NCI-H2227 (cell line): ENCODE data around the gene AIG1.
"Not testable (repeated sequence)": the region's sequence is repeated elsewhere in the genome, so short reads cannot be mapped to it uniquely, and the experiment has no call there.

Source experiments
- DNase-seq: peaks from one replicate; lab custom pipeline; 2025; ENCODE audit not compliant: unreplicated experiment; lab: John Stamatoyannopoulos, UW

Gene AIG1

DNA sequence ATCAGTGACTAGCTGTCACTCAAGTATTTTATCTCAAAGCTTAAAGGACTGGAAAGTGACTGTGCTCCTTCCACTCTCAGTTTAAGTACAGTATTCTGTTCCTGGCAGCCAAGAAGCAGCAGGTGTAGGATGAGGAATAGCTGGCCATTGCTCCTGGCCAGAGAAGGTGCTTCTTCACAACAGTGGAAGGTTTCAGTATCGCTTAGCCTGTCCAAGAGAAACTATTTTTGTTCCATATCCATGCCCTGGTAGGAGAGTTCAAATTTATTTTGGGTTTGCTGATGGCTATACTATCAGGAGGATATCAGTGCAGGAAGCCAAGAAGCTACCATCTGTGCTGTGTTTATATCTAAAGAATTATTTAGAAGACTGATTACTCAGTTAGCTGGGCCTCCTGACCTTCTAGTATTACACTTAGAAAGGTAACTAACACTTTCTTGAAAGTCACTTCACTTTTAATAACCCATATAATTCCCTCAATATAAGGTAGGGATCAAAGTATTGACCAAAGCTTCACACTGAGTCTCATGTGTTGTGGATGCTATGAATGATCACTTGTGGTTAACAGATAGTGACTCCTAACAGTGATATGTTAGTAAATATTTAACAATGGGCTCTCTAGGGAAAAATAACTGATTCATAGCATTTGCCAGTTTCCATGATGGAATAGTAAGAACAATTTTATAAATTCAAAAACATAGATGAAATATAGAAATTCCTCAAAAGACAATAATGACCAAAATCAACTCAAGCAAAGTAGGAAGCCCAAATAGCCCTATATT is 99.9 kb downstream of the AIG1 start:
- no peak for DNase-seq

DNA sequence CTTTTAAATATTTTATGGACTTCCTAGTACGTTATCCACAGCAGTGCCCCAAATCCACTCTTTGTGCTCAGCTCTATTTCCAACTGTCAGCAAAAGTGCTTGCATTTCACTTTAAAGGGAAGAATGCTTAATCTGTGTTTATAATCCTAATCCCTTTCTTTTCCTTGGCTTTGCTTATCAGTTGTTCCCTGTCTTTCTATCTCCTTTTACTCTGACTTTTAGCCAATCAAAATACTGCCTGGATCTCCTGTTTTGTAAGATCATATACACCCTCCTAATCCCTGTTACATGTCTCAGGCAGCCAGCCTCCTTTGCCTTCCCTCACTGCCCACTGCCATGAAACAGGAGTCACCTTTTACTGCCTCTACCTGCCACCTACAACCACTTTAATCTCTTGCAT is 102.9 kb downstream of the AIG1 start:
- no peak for DNase-seq

DNA sequence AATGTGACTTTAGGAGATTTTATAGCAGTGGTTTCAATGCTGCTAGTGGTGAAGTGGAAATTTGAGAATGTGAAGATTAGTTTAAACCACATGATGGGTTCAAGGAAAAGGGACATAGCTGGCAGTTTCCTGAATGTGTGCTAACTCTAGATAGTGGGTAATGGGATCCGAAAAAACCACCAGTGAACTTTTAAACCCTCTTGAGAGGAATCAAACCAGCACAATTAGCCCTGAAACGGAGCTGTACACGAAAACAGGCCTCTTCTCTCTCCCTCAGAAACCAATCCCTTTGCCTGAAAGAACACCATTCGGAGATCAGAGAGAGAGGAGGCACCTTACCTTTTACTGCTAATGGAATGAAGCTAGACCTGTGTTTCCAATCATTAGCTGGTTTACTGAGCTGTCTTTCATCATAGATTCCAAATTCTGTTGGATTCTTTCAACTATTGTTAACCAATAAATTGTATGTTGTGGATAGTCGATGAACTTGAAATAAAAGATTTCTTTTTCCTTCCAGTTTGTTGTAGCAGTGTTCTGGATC is 103.9 kb downstream of the AIG1 start:
- DNase-seq: no peak

DNA sequence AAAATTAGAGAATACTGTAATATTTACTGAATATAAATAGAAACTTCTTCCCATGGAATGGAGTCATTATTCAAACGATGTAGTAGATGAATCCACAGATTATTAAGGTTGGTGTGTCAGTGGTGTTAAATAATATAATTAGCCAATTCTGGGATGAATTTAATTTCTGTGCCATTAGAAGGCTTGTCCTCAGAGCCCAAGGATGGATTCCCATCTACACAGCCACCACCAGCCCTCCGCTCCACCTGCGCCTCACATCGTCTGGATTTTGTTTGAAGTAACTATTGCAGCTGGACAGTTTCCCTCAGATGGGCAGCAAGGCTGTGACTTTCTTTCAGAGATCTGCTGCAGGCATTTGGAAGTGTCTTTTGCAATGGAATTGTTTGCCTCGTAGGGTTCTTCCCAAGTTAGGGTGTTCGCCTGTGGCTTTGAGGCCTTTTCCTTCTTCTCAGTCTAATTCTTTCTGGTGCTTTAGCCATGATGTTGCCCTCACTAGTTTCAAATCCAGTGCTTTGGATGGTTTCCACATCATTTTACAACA is 104.7 kb downstream of the AIG1 start:
- DNase-seq: no peak

DNA sequence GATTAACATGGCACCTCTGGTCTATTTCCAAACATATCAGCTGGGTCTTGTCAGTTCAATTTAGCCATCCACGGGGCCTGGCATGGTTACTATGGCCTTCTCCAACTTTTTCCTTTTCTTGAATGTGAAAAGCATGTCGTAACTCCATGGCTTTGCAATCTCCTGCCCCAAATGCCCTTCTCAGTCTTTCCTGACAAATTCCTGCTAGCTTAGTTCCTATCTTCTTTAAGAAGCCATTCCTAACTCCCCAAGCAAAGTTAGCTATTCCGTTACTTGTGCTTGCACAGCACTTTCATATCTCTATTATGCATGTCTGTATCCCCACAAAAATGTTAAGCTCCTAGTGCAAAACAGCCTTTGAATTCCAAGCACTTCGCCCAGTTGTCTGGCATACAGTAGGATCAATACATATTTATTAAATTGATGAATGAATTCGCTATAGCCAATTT is 105.6 kb downstream of the AIG1 start:
- DNase-seq: no peak

DNA sequence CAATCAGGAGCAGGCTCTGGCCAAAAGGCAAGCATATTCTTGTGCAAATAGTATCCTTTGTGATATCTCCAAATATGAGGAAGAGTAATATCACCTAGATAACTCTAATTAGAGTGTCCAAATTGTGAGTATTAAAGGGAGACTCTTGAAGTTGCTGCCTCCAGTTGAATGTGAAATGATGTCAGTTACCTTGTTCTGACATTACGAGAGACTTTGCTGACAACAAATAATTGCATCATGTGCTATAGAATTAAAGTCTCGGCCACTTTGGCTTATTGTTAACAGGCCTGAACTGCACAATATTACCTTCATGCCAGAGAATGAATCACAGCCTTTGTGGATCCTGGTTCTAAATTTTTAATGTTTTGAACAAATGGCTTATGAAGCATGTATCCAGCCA is 106.5 kb downstream of the AIG1 start:
- DNase-seq: no peak

DNA sequence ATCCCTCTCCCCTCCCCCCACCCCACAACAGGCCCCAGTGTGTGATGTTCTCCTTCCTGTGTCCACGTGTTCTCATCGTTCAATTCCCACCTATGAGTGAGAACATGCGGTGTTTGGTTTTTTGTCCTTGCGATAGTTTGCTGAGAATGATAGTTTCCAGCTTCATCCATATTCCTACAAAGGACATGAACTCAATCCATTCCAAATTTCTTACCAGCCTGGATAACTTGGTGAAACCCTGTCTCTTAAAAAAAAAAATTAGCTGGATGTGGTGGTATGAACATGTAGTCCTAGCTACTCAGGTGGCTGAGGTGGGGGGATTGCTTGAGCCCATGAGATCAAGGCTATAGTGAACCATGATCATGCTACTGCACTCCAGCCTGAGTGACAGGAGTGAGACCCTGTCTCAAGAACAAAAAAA is 107.7 kb downstream of the AIG1 start:
- DNase-seq: not testable (repeated sequence)

DNA sequence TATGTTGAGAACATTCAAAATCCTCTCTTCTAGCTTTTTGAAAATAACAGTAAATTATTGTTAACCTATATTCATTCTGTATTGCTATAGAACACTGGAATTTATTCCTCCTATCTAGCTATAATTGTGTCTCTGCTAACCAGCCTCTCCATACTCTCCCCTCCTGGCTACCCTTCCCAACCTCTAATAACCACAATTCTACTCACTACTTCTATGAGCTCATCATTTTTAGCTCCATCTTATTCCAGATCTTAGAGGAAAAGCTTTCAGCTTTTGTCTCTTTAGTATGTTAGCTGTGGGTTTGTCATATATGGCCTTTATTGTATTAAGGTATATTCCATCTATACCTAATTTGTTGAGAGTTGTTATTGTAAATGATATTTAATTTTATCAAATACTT is 108.8 kb downstream of the AIG1 start:
- DNase-seq: no peak

DNA sequence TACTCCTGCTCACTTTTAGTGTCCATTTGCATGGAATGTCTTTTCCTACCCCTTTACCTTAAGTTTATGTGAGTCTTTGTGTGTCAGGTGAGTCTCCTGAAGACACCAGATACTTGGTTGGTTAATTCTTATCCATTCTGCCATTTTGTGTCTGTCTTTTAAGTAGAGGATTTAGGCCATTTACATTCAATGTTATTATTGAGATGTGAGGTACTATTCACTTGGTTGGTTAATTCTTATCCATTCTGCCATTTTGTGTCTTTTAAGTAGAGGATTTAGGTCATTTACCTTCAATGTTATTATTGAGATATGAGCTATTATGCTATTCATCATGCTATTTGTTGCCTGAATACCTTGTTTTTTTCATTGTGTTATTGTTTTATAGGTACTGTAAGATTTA is 113.8 kb downstream of the AIG1 start:
- no peak for DNase-seq

DNA sequence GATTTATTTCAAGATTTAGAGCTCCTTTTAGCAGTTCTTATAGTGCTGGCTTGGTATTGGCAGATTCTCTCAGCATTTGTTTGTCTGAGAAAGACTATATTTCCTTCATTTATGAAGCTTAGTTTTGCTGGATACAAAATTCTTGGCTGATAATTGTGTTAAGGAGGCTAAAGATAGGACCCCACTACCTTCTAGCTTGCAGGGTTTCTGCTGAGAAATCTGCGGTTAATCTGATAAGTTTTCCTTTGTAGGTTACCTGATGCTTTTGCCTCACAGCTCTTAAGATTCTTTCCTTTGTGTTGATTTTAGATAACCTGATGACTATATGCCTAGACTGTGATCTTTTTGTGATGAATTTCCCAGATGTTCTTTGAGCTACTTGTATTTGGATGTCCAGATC is 114.3 kb downstream of the AIG1 start:
- DNase-seq: no peak

DNA sequence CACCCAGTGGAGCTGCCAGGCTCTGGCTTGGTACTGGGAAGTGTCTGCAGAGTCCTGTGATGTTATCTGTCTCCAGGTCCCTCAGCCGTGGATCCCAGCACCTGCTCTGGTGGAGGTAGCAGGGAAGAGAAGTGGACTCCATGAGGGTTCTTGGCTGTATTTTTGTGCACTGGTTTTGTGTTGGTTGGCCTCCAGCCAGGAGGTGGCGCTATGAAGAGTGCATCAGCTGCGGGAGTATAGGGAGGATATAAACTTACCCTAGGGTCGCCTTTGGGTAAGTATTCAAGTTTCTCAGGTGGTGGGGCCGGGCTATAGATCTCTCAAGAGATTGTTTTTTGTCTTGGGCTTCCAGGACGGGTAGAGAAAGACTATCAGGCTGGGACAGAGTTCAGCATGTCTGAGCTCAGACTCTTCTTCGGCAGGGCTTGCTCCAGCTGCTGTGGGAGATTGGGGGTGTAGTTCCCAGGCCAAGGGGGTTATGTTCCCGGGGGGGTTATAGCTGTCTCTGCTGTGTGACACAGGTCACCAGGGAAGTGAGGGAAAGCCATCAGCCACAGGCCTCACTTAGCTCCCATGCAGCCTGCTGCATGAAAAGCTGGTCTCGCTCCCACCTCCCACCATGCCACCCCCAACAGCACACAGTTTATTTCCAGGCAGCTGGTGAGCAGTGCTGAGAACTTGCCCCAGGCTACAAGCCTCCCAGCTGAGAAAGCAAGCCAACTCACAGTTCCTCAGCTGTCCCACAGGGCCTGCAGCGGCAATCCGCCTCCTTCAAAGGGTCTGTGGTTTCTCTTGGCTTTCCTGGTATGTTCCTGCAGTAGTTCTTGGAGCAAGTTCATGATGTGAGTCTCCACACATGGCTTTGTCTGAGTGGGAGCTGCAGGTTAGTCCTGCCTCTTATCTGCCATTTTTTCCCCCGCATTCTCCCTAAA is 115.7 kb downstream of the AIG1 start:
- no peak for DNase-seq

DNA sequence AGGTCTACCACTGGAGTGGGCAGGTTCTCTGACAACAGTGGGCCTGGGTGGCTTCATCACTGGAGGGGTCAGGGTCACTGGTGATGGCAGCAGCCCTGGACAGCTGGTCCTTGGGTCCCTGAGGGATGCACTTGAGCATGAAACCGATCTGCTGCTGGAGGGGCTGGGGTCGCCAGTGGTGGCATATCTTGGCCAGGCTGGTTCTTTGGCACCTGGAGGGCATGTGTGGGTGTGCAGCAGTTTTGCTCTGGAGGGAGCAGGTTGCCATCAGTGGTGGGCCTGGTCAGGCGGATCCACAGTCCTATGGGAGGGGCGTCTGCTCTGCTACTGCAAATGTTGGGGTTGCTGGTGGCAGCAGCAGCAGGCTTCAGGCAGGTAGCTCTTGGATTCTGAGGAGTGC is 117.0 kb downstream of the AIG1 start:
- no peak for DNase-seq

DNA sequence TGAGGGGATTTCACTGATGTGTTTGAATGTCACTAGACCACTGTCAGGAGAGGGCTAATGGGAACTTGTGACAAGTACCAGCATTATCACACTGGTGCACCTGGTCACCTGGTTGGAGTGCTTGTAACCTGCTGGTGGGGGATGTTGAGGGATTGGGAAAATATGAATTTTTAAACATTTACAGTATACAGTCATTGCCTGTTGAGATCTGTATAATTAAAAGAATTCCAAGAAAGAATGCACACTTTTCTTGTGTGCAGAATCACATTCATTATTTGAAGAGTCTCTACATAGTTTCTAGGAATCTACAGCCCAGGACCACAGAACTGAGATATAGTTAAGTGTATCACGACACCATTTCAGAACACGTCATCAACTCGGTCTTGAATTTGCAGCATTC is 118.4 kb downstream of the AIG1 start:
- no peak for DNase-seq

DNA sequence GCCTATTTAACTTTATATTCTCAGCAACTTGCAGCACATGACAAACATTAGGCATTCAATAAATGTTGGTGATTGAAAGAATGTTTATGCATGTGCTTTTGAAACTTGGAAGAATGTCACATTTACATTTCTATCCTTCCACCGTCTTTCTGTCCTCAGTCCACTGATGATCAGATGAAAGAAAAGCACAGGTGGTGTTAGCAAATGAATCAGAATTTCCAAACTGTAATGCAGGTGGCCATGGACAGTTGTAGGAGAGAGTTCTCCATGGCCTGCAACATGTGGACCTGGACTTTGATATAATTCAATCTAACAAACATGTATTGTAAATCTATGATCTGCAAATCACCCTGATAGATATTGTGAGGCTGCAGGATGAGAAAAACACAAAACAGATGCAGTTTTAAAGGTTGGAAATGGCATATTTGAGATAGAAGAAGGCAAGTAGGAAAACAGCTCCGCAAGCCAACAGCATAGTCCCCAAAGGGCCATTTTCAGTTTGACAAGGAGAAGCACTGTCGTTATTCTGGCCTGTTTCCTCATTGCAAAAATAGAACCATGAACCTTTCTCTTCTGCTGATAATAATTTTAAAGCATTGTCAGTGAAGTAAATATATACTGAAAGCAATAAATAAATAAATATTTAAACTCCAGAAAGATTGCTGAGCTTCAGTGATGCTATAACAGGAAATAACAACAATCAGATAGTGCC is 119.4 kb downstream of the AIG1 start:
- DNase-seq: no peak

DNA sequence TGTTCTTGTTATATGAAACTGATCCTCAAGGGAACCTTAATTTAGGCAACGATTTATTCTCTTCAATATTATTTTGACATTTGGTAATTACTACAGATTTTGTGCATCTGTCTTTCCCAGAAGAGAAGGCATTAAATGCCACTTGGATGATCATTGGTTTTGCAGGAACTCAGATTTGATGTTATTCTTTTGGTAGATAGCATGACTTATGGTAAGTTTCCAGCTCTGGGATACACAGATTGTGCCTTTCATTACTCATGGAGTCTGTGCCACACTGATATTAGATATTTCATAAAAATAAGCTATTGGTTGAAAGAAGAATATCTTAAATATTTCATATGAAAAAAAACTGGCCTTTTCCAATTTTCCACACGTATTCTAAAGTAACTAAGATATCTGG is 120.1 kb downstream of the AIG1 start:
- DNase-seq: no peak

DNA sequence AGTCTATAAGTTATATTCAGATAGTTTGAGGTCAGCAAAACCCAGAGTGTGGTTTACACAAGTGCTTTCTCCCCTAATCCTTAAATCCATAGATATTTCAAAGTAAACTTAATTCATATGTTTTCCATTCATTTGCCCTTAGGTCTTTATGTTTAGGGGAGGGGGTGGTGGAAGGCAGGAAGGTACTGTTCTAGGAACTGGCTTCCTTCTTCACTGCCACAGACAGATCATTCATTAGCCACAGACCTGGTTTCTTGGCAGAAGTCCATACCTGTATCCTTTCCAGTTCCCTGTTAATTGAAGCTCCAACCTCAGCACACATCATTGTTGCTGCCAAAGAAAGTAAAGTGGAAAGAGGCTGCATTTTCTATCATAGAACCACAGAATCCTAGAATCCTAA is 123.0 kb downstream of the AIG1 start:
- DNase-seq: no peak

DNA sequence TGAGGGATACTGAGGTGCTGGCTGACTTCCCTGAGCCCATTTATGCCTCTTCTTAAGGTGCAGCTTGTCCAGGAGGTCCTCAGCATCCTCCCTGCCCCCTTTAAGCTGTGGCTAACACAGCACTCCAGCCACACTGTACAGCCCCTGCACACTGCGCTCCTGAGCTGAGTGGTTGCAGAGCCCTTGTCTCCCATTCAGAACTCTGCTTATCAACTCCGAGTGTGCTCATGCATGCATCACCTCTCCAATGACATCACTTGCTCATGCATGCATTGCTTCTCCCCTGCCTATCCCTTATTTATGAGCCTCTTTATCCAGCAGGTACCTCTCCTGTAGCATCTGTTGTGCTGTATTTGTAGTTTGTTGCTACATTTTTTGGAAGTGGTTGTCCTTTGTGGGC is 124.6 kb downstream of the AIG1 start:
- DNase-seq: no peak

DNA sequence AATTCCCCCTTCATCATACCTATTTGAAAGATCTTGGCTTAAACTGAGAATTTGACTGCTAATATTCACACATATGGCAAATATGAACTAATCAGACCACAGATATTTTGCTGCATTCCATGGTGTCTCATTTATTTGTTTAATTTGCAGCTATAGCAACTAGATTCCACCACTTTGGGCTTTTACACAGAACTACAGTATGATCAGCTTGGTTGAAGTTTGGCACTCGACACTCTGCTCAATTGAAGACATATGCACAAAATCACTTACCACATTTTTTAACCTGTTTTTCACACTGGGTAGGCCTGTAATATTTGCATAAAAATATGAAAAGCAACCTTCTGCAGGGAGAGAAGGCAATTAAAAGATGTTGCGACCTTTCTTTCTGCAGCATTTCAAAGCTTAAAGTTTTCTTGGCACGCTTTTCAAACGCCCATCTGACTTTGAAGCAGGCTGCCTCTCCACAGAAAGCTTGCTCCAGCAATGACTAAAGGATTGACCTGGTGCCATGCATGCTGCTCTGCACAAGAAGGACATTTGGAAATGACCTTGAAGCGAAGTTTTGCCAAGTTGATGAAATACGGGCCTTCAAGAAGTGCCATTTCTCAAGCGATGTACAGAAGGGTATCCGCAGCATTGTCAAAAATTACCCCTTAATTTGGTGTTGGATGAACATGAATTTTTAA is 126.7 kb downstream of the AIG1 start:
- DNase-seq: no peak

DNA sequence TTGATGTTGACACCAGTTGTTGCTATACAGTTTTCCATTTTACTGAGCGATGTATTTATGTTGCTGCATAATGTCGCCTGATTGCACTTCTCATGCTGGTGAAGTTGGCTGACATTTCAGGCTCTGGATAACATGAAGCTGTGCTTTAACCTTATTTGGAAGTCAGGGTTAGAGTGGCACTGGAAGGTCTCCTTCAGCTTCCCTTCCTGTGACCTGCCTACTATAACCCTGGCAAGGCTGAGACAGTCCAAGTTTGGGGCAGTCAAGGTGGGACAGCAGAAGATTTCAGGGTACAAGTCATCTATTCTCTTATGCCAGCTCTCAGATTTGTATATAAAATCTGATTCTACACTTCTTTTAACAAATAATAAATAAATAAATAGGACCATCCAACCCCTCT is 127.6 kb downstream of the AIG1 start:
- DNase-seq: no peak

DNA sequence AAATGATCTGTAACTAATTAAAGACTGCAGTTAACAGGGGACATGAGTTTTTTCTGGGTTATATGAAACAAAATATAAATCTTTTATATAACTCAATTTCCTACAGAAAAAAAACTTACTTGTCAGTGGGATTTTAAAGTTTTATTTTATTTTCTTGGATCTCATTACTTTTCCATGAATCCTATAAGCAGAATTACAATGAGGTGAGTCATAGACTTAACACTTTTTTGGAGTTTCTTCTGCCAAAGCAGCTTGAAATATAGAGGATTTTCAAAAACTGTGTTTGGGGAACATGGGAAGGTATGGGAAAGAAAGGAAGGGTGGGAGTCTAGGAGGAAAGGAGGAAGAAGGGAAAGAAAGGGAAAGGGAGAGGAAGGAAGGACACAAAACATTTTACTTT is 130.7 kb downstream of the AIG1 start:
- DNase-seq: no peak
